Activated naive CD8-positive, alpha-beta T cell treated with anti-CD3 and anti-CD28 coated beads, Interleukin-2, amount 50 U/mL, for 24 hours (primary cell): ENCODE data around the gene MEGF11.

Source experiments
- ATAC-seq: fragments of 150-1000 bp; cut with Tn5 transposase; one replicate; pipeline ENCODE4 v1.10.0; 2021
- DNase-seq: peaks from one replicate; pipeline ENCODE4 v3.0.0; 2021
- H3K27ac Mint-ChIP-seq: one replicate; pipeline ENCODE4 v1.8.0; 2021; ENCODE audit warnings: mild to moderate bottlenecking, mixed read lengths
- H3K27me3 Mint-ChIP-seq: one replicate; pipeline ENCODE4 v1.8.0; 2021; ENCODE audit warnings: mixed read lengths
- H3K36me3 Mint-ChIP-seq: one replicate; pipeline ENCODE4 v1.8.0; 2021; ENCODE audit warnings: low read depth, mixed read lengths
- H3K4me1 Mint-ChIP-seq: one replicate; pipeline ENCODE4 v1.8.0; 2021; ENCODE audit warnings: mixed read lengths
- H3K4me3 Mint-ChIP-seq: one replicate; pipeline ENCODE4 v1.8.0; 2021; ENCODE audit warnings: mild to moderate bottlenecking, moderate library complexity, mixed read lengths
- H3K9me3 Mint-ChIP-seq: one replicate; pipeline ENCODE4 v1.8.0; 2021; ENCODE audit warnings: mixed read lengths

MEGF11 gene

GRCh38 chr15:66072616-66073361 is 180.8 kb downstream of the MEGF11 start:
- H3K36me3 Mint-ChIP-seq, result no peaks in the 10 kb centered on the region
- H3K27me3 Mint-ChIP-seq, result peaks cover 12% of the 10 kb centered on the region
- DNase-seq (no peak), ATAC-seq (no peak)
- H3K4me1 Mint-ChIP-seq, result no peaks in the 10 kb centered on the region
- H3K9me3 Mint-ChIP-seq, result no peaks in the 10 kb centered on the region
- no peak overlapping the region for H3K4me3 Mint-ChIP-seq
- no peak overlapping the region for H3K27ac Mint-ChIP-seq

DNA sequence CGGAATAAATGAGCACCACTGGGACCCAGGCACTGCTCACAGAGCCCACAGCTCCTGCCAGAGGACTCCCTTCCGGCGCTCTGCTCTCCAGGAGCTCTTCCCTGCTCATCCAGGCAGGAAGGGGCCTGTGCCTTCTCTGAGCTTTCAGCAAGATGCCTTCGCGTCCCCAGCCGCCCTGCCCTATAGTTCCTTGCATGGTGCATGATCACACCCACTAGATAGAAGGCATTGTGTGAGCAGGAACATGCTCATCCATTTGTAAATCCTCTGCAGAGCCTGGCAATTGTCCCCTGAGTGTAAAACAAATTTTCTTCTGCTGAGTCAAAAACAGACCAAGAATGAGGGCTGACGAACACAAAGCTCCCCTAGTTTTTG is 181.6 kb downstream of the MEGF11 start:
- no peak for DNase-seq
- Mint-ChIP-seq H3K36me3 (no peaks in the 10 kb centered on the region), H3K4me1 (no peaks in the 10 kb centered on the region), H3K27me3 (peaks cover 7% of the 10 kb centered on the region), H3K9me3 (no peaks in the 10 kb centered on the region), H3K27ac (no peak overlapping the region), H3K4me3 (no peak overlapping the region)
- no peak for ATAC-seq

- no peak overlapping the region for H3K4me3 Mint-ChIP-seq
- no peaks in the 10 kb centered on the region for H3K4me1 Mint-ChIP-seq
- no peaks in the 10 kb centered on the region for H3K36me3 Mint-ChIP-seq
- H3K27ac Mint-ChIP-seq, result no peak overlapping the region
- peaks cover 7% of the 10 kb centered on the region for H3K27me3 Mint-ChIP-seq
- no peaks in the 10 kb centered on the region for H3K9me3 Mint-ChIP-seq
- ATAC-seq (no peak), DNase-seq (no peak)
Observed at GRCh38 chr15:66071160-66071920, 182.2 kb downstream of the MEGF11 start.

DNA sequence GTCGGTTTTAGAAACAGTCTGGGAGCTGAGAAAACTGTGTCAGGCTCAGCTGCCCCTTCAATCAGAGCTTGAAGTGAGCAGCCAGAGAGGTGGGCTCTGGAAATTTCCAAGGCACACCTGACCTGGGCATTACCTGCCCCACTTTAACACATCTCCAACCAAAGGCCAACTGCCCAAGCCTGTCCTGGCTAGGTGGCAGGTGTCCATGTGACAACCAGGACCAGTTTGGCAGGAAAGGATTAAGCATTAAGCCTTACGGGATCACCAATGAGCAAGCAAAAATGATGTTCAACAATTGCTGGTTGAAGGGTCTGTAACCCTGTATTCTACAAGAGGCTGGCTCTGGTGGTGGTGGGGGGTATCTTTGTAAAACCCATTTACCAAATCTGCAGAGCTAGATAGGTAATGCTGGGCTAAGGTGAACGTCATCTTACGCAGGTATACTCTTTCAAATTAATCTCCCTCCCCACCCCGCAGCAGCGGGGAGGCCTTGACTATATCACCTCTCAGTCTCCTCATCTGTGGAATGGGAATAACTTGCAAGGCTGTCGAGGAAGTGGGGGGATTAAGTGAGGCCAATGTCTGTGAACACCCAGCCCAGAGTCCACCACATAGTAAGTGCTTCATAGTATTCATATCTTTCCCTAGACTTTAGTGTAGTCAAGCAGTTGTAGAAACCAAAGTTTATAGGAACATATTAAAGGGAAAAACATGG is 183.2 kb downstream of the MEGF11 start:
- DNase-seq (no peak), ATAC-seq (no peak)
- H3K27ac Mint-ChIP-seq, result no peak overlapping the region
- no peaks in the 10 kb centered on the region for H3K36me3 Mint-ChIP-seq
- no peaks in the 10 kb centered on the region for H3K9me3 Mint-ChIP-seq
- no peaks in the 10 kb centered on the region for H3K4me1 Mint-ChIP-seq
- no peak overlapping the region for H3K4me3 Mint-ChIP-seq
- H3K27me3 Mint-ChIP-seq, result peaks cover 2% of the 10 kb centered on the region

GRCh38 chr15:66069751-66070150 is 183.8 kb downstream of the MEGF11 start:
- DNase-seq, result no peak

GRCh38 chr15:66068801-66069200 is 184.7 kb downstream of the MEGF11 start:
- H3K4me3 Mint-ChIP-seq, result no peak overlapping the region
- DNase-seq (no peak), ATAC-seq (no peak)
- H3K36me3 Mint-ChIP-seq, result no peaks in the 10 kb centered on the region
- no peak overlapping the region for H3K27ac Mint-ChIP-seq
- no peaks in the 10 kb centered on the region for H3K9me3 Mint-ChIP-seq
- H3K4me1 Mint-ChIP-seq, result no peaks in the 10 kb centered on the region
- H3K27me3 Mint-ChIP-seq, result peaks cover 6% of the 10 kb centered on the region

More at GRCh38 chr15:66069751-66070150, 183.8 kb downstream of the MEGF11 start:
- H3K27ac Mint-ChIP-seq, result no peak overlapping the region
- no peaks in the 10 kb centered on the region for H3K36me3 Mint-ChIP-seq
- H3K4me3 Mint-ChIP-seq, result no peak overlapping the region
- no peaks in the 10 kb centered on the region for H3K9me3 Mint-ChIP-seq
- peaks cover 6% of the 10 kb centered on the region for H3K27me3 Mint-ChIP-seq
- no peaks in the 10 kb centered on the region for H3K4me1 Mint-ChIP-seq
- no peak for ATAC-seq

GRCh38 chr15:66067687-66068086 is 185.9 kb downstream of the MEGF11 start:
- H3K4me1 Mint-ChIP-seq, result no peaks in the 10 kb centered on the region
- peaks cover 6% of the 10 kb centered on the region for H3K27me3 Mint-ChIP-seq
- no peak overlapping the region for H3K27ac Mint-ChIP-seq
- DNase-seq (no peak), ATAC-seq (no peak)
- H3K9me3 Mint-ChIP-seq, result no peaks in the 10 kb centered on the region
- no peaks in the 10 kb centered on the region for H3K36me3 Mint-ChIP-seq
- H3K4me3 Mint-ChIP-seq, result no peak overlapping the region

- H3K27me3 Mint-ChIP-seq, result peaks cover 6% of the 10 kb centered on the region
- no peaks in the 10 kb centered on the region for H3K9me3 Mint-ChIP-seq
- H3K27ac Mint-ChIP-seq, result no peak overlapping the region
- H3K36me3 Mint-ChIP-seq, result no peaks in the 10 kb centered on the region
- H3K4me1 Mint-ChIP-seq, result no peaks in the 10 kb centered on the region
- H3K4me3 Mint-ChIP-seq, result no peak overlapping the region
- ATAC-seq (no peak), DNase-seq (no peak)
Observed at GRCh38 chr15:66066481-66066880, 187.1 kb downstream of the MEGF11 start.

DNA sequence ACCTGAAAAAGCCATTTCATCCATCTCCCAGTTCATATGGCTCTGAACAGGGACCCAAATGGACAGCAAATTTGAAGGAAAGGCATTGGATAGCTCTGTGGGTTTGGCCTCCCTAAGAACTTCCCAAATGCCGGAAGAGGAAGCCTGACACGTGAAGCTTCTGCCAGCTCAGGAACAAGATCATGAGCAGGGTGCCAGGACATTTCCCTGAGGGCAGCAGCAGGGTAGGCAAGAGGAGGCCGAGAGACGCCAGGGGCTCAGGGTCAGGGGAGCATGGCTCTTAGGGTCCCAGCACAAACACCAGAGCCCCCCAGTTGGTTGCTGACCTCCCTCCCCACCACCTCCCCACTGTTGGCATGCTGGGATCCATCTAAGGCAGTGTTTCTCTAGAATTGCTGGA is 187.5 kb downstream of the MEGF11 start:
- ATAC-seq, result no peak
- no peak for DNase-seq
- Mint-ChIP-seq H3K27ac (no peak overlapping the region), H3K36me3 (no peaks in the 10 kb centered on the region), H3K27me3 (peaks cover 5% of the 10 kb centered on the region), H3K4me1 (no peaks in the 10 kb centered on the region), H3K4me3 (no peak overlapping the region), H3K9me3 (no peaks in the 10 kb centered on the region)

DNA sequence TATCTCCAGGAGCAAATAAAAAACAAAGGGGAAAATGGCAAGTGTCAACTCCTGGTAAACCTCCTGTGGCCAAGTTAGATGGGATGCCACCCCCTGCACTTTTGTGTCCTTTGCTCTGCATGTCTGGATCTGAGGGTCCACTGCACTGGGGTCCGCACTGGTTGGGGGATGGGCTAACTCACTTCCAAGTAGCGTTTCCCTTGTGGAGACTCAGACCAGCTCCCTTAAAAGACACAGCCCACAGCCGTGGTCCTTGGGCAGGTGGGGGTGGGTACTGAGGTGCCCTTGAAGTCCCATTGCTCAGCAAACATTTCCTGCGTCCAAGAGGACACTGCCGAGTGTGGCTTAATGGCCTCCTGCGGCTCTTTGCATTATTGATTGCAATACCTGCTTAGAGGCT is 188.2 kb downstream of the MEGF11 start:
- no peaks in the 10 kb centered on the region for H3K36me3 Mint-ChIP-seq
- H3K4me3 Mint-ChIP-seq, result no peak overlapping the region
- H3K27me3 Mint-ChIP-seq, result peaks cover 9% of the 10 kb centered on the region
- DNase-seq, result no peak
- H3K27ac Mint-ChIP-seq, result no peak overlapping the region
- no peak for ATAC-seq
- H3K4me1 Mint-ChIP-seq, result no peaks in the 10 kb centered on the region
- H3K9me3 Mint-ChIP-seq, result no peaks in the 10 kb centered on the region

DNA sequence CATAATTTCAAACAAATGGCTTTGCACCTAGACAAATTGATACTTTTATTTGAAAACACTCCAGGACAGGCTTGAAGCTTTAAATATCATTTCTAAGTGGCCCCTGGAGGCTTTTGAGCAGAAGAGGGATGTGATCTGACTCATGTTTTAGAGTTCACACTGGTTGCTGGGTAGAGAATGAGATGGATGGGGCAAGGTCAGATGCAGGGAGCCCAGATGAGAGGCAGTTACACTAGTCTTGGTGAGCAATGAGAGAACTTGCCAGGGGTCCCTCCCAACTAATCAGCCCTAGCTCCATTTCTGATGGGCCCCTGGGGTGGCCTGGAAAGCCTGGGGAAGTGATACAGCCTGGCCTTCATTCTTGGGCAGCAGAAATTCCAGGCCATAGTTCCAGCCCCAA is 190.4 kb downstream of the MEGF11 start:
- Mint-ChIP-seq H3K4me1 (no peaks in the 10 kb centered on the region), H3K9me3 (no peaks in the 10 kb centered on the region), H3K36me3 (no peaks in the 10 kb centered on the region), H3K27me3 (peaks cover 9% of the 10 kb centered on the region), H3K27ac (no peak overlapping the region), H3K4me3 (no peak overlapping the region)
- DNase-seq (no peak), ATAC-seq (no peak)

GRCh38 chr15:66057089-66057488 is 196.5 kb downstream of the MEGF11 start:
- no peaks in the 10 kb centered on the region for H3K9me3 Mint-ChIP-seq
- H3K4me1 Mint-ChIP-seq, result no peaks in the 10 kb centered on the region
- no peak for ATAC-seq
- DNase-seq, result no peak
- no peak overlapping the region for H3K27ac Mint-ChIP-seq
- no peaks in the 10 kb centered on the region for H3K36me3 Mint-ChIP-seq
- no peak overlapping the region for H3K4me3 Mint-ChIP-seq
- H3K27me3 Mint-ChIP-seq, result peaks cover 4% of the 10 kb centered on the region

DNA sequence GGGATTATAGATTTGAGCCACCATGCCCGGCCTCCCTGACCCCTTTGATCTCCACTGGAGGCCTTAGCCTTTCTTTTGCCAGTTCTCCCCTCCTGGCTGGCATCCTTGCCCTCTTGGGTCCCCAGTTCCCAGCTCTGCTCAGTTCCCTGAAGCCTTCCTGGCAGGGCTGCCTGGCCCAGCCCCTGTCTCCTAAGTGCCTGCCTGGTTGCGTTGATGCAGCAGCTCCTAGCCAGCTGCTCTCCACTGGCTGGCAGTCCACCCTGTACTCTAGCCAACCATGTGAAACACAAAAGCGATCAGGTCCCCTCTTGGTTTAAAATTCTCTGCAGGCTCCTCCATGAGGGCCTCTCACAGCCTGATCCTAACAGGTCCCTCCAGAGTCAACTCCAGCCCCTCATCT is 199.6 kb downstream of the MEGF11 start:
- ATAC-seq, result no peak

DNA sequence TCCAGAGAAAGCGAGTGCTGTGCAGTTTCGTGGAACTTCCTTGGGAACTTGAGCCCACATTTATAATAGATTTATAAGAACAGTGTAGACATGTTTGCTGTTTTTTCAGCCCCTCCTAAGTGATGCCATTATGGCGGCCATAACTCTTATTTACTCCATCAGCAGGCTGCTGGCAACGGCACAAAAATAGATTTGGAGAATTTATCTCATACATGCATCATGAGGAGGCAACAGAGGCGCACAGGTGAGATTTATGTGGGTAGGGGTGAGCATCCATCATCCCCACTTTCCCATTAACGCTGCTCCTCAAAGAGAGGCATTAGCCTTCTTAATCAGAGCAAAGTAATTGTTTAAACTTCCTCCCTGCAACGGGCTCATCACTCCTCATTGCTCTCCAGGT is 201.7 kb downstream of the MEGF11 start:
- Mint-ChIP-seq H3K4me3 (no peak overlapping the region), H3K4me1 (no peaks in the 10 kb centered on the region), H3K36me3 (no peaks in the 10 kb centered on the region), H3K27ac (no peak overlapping the region), H3K27me3 (no peaks in the 10 kb centered on the region), H3K9me3 (no peaks in the 10 kb centered on the region)
- ATAC-seq (no peak), DNase-seq (no peak)

More for the DNA sequence above, 199.6 kb downstream of the MEGF11 start:
- Mint-ChIP-seq H3K4me3 (no peak overlapping the region), H3K36me3 (no peaks in the 10 kb centered on the region), H3K4me1 (no peaks in the 10 kb centered on the region), H3K27me3 (no peaks in the 10 kb centered on the region), H3K27ac (no peak overlapping the region), H3K9me3 (no peaks in the 10 kb centered on the region)
- DNase-seq, result no peak

DNA sequence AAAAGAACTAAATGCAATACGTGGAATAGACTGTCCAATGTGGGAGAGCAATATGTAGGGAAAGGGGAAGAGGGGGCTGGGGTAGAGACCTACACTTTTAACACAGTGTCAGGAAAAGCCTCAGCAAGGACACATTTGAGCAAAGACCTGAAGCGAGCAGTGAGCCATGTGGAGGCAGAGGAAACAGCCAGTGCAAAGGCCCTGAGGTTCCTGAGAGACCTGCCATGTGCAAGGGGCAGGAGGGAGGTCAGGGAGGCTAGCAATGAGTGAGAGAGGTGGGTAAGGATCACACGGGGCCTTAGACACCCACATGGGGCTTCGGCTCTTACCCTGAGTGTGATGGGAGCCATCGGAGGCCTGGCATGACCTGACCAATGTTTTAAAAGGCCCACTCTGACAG is 203.3 kb downstream of the MEGF11 start:
- no peak for DNase-seq
- no peaks in the 10 kb centered on the region for H3K9me3 Mint-ChIP-seq
- no peak overlapping the region for H3K4me3 Mint-ChIP-seq
- no peaks in the 10 kb centered on the region for H3K27me3 Mint-ChIP-seq
- no peaks in the 10 kb centered on the region for H3K4me1 Mint-ChIP-seq
- no peak overlapping the region for H3K27ac Mint-ChIP-seq
- ATAC-seq, result no peak
- H3K36me3 Mint-ChIP-seq, result no peaks in the 10 kb centered on the region
